Hematopoietic multipotent progenitor cell treated with erythropoietin and hydrocortisone succinate and interleukin-3 and kit ligand, for 4 days (in vitro differentiated cells): ENCODE results near the gene THADA.
"Not testable (repeated sequence)": the region's sequence is repeated elsewhere in the genome, so short reads cannot be mapped to it uniquely, and the experiment has no call there.

Source experiments
- DNase-seq: peaks from one replicate; pipeline ENCODE4 v3.0.0-alpha.2; 2015

Gene THADA

DNA sequence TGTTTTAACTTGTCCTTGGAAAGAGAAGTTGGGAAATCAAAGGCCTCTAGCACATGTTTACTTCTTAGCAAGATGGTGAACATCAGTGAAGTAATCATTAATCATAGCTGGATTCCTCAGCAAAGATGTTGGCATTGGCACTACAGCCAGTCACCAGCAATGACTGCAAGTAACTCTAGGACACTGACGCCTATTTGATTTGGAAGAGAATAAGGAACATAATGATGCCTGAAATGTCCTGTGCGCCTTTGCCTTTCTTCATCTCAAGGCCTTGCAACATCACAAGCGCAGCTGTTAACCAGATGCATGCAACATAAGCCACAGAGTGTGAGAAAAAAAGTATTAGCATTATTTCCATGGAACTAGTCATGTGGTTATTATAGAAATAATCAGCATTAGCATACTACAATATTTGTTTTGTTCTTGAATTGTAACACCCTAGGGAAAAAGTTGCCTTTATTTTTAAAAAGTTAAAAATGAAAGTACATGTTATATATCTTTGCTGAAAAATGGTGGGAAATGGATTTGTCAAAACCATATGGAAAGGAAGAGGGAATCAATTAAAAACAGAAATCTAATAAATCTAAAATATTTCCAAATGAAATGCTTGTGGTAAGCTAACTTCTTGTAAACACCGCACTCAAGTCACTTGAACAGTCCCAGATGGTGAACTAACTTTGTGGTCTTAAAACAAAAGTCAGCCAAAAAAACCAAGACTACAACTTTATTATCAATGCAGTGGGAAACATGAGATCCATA is 55.6 kb downstream of the THADA start:
- peak; percentile 77 for DNase-seq

- no peak for DNase-seq
Observed at GRCh38 chr2:43539436-43539835, 56.4 kb downstream of the THADA start.

DNA sequence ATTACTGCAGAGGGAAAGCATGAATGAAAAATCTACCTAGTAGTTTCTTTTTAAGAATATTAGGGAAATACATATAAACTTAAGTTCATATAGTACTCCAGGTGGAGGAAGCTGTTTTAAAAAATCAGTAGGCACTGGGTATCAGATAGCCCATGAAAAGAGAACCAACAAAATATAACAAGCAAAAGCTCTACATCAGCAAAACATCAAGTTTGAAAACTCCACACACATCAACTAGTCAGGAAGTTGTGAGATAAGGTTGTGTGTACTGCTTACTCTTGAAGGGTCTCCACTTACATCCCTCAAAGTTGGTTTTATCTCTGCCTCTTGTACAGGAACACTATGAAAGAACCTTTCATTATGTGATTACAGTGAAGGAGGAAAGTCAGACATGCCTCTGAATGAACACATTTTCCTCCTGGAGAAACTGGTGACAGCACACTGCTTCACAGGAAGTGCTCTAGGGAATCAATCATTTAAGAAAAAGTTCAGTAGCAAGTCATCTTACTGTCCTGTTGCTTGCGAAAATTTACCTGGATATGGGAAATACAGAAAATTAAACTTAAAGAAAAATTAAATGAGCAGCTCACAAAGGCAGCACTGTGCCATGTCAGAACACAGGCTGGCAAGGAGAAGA is 57.7 kb downstream of the THADA start:
- no peak for DNase-seq

DNA sequence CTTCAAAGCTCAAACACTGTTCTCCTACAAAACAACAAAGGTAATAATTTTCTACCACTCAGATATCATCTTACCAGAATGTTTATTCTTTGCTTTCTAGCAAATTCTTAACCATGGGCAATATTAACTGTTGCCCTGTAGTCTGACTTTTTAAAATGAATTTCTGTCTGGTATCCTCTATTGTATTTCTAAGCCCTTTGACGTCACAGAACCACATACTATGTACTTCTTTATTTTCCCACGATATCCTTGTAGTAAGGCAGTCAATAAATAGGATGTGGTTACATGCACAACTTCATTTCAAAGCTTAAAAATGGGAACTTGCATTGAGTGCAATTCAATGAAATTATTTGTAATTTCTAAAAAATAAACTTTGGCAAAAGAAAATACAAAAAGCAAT is 58.7 kb downstream of the THADA start:
- peak; percentile 77 for DNase-seq

GRCh38 chr2:43534569-43534968 is 61.3 kb downstream of the THADA start:
- DNase-seq = no peak

- not testable (repeated sequence) for DNase-seq
Observed at GRCh38 chr2:43532572-43532971, 63.3 kb downstream of the THADA start.

GRCh38 chr2:43531251-43531650 is 64.6 kb downstream of the THADA start:
- DNase-seq = no peak

GRCh38 chr2:43526994-43527393 is 68.8 kb downstream of the THADA start:
- no peak for DNase-seq

DNA sequence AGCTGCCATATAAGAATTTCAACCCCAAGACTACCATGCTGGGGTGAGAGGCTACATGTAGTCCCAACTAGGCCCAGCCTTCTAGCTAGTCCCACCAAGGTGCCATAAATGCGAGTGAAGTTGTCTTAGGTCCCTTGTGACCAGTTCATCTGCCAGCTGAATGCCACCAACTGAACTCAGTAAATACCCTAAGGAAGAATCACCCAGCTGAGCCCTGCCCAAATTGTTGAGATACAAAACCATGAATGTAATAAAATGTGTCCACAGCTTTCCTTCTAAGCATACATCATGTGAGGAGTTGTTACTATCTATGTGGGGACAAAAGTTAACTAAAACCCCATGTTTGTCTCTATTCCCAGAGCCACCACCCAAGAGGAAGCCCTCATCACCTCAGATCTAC is 70.3 kb downstream of the THADA start:
- DNase-seq = no peak

- DNase-seq = peak; percentile 26
Observed at GRCh38 chr2:43524177-43524965, 71.5 kb downstream of the THADA start.

DNA sequence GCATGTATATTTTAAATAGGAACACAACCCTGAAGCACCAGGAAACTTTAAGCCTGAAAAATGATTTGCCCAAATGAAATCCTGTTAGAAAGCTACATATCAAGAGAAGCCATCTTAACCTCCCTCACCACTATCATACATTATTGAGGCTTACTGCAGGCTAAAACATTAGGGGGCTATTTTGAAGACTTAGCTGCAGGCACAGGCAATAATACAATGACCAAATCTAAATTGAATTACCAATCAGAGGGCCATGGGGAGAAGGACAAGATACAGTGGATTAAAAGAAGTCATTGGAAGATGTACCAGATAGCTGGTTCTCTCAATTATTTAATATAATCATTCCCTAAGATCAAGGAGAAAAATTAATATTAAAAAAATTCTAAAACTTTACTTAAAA is 73.7 kb downstream of the THADA start:
- no peak for DNase-seq

DNA sequence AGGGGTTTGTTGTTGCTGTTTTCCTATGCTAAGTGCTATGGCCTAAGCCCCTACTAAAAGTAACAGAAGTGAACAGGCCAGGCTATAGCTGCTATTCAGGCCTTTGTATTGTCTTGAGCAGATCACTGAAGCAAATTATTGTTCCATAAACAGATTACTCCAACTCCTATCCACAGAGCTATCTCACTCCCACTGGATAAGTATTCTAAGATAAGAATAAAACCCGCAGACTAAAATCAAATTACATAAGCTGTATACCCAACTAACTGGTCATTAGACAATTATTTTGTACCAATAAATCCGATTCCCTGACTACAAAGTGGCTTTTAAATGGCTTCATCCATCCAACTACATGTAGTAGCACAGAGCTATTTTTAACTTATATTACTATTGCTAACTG is 74.3 kb downstream of the THADA start:
- no peak for DNase-seq

- DNase-seq = no peak
Observed at GRCh38 chr2:43520919-43521318, 74.9 kb downstream of the THADA start.

- DNase-seq = peak; percentile 47
Observed at GRCh38 chr2:43519643-43520221, 76.1 kb downstream of the THADA start.

DNA sequence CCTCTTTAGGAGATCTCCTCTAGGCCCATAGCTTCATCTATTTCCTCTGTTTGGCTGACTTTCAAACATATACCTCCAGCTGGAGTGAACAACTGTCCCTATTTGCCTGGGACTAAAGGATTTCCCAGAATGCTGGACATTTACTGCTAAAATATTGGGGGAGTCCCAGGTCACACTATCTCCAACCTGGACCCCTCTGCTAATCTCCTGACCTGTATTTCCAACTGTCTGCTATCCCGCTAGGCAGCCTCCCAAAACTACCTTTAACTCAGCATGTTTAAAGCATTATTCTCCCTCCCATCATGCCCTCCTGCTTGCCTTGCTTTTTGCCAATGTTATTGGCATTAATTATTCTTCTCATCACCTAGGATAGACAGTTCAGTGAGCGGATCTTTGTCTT is 77.1 kb downstream of the THADA start:
- no peak for DNase-seq

- no peak for DNase-seq
Observed at GRCh38 chr2:43518181-43518580, 77.7 kb downstream of the THADA start.

GRCh38 chr2:43515807-43516497 is 79.9 kb downstream of the THADA start:
- DNase-seq = peak; percentile 17

DNA sequence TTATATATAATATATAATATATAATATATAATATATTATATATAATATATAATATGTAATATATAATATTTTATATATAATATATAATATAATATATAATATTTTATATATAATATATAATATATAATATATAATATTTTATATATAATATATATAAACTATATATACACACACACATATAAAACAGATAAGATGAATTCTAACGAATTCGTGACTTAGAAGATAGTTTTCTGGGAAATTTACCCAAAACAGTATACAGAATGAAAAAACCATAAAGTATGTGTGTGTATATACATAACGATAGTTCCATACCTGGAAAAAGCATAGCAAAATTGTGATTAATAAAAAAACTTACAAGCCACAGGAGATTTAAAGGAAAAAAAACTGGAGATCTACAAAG is 80.6 kb downstream of the THADA start:
- no peak for DNase-seq

DNA sequence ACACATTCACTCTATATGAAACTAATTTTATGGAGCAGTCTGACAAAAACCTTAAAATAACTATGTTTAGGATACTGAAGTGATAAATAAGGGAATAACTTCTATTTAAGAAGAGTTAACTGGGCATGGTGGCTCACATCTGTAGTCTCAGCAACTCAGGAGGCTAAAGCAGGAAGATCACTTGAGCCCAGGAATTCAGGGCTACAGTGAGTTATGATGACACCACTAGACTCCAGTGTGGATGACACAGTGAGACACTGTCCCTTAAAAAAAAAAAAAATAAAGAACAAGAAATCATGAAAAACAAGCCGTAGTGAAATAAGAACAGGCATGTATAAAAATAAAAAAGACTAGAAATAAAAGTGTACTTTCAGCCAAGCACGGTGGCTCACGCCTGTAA is 82.0 kb downstream of the THADA start:
- no peak for DNase-seq

DNA sequence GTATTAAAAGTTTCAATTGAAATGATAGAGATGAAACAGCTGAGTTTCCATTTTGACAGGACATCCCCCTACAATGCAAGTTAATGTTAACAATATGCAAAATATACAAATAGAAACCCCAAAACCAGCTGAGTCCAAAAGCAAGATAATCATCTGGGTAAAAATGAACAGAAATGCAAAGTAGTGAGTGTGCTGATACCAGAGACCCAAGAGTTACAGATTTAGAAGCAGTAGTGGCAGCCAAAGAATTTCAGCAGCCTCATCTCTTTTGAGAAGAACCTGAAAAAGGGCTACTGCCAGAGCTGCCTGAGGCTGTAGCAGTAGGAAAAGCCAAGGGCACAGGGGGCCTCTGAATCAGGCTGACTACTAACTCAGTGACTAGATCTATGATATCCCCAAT is 82.6 kb downstream of the THADA start:
- no peak for DNase-seq

DNA sequence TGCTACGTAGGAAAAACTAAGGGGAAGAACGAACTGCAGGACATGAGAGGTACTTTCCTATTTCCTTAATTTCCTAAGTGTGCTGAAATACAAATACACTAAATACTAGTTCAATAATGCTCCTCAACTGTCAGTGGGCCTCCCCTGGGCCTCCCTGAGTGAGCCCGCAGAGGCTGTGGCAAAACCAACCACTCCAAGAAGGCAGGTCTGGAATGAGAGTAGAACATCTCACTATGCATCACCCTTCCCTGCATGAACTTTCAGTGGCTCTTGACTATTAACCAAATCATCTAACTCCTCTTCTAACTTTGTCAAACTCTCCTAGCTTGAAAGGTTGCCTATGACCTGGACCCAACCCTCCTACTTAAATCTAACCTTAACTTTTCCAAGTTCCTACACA is 84.6 kb downstream of the THADA start:
- DNase-seq = no peak

- no peak for DNase-seq
Observed at GRCh38 chr2:43509886-43510285, 86.0 kb downstream of the THADA start.

DNA sequence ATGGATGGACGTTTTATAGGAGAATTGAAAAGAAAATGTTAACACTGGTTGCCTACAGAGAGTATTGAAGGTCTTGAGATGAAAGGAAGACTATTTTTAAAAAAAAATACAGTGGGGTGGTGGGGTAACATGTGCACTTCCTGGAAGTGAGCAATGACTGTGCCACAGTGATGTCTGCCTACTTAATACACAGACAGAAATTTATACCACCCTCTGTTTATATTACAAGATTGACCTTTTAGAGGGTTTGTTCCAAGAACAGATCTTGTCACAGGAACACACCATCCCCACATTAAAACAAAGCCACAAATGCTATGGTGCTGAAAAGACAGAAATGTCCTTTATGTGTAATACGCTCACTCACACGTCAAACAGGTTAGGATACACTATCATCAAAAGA is 87.6 kb downstream of the THADA start:
- no peak for DNase-seq
